ENCODE data around the gene OSBP2.

DNA sequence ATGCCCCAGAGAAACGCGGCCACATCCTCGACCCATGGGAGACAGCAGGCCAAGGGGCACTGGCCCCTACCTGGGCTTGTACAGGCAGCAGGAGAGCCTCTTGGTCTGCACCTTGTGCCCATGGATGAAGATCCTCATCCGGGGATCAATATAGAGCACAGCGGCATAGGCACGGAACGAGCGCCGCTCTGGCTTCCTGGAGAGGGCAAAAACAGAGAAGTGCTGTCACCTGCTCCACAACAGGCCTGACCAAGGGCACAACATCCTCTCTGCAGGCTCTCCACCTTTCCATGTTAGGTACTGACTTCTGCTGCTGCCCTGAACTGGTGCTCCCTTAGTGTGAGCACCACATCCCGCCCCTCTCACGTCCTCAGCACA, 246.7 kb downstream of the OSBP2 start:
- TF ChIP-seq, protein P1, sequence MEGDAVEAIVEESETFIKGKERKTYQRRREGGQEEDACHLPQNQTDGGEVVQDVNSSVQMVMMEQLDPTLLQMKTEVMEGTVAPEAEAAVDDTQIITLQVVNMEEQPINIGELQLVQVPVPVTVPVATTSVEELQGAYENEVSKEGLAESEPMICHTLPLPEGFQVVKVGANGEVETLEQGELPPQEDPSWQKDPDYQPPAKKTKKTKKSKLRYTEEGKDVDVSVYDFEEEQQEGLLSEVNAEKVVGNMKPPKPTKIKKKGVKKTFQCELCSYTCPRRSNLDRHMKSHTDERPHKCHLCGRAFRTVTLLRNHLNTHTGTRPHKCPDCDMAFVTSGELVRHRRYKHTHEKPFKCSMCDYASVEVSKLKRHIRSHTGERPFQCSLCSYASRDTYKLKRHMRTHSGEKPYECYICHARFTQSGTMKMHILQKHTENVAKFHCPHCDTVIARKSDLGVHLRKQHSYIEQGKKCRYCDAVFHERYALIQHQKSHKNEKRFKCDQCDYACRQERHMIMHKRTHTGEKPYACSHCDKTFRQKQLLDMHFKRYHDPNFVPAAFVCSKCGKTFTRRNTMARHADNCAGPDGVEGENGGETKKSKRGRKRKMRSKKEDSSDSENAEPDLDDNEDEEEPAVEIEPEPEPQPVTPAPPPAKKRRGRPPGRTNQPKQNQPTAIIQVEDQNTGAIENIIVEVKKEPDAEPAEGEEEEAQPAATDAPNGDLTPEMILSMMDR (IDR thresholded peaks at IDR 0.05) = no peak
- TF ChIP-seq EP300 (IDR thresholded peaks at IDR 0.05; ENCODE audit: low read depth) = no peak
